Aorta (tissue), 5 donors: ENCODE measurements around the gene GYG2. TPM values are rescaled to one million over a fixed set of nuclear protein-coding genes. Genes with fewer than 3 reads are reported as not detected.
"Not testable (repeated sequence)": the region's sequence is repeated elsewhere in the genome, so short reads cannot be mapped to it uniquely, and the experiment has no call there.

Experiments
- ATAC-seq: fragments of 200-7000 bp; cut with Tn5 transposase; one replicate; pipeline ENCODE4 v1.9.1; 2022; ENCODE audit warnings: moderate library complexity; ENCODE audit not compliant: low FRiP score
- DNase-seq, 2 donors: peaks; one replicate each; pipeline ENCODE4 v3.0.0-alpha.2; 2020
- H3K27ac ChIP-seq, 2 donors: one replicate each; pipeline ENCODE4 v1.5.1; 2013; ENCODE audit warnings: low read length in 2 of 2, mild to moderate bottlenecking in 2 of 2, moderate library complexity in 2 of 2, control low read depth in 1 of 2, inconsistent platforms in 1 of 2, low read depth in 1 of 2
- H3K27me3 ChIP-seq, 2 donors: one replicate each; pipeline ENCODE4 v1.6.1; 2013; ENCODE audit warnings: control low read depth in 1 of 2, low read length in 1 of 2, mild to moderate bottlenecking in 1 of 2, moderate library complexity in 1 of 2; ENCODE audit not compliant: insufficient read depth in 2 of 2, control insufficient read depth in 1 of 2
- H3K36me3 ChIP-seq, 2 donors: one replicate each; pipeline ENCODE4 v1.6.1; 2013; ENCODE audit warnings: control low read depth in 1 of 2, low read length in 1 of 2, mild to moderate bottlenecking in 1 of 2; ENCODE audit not compliant: insufficient read depth in 2 of 2, control insufficient read depth in 1 of 2
- H3K4me1 ChIP-seq, 2 donors: one replicate each; pipeline ENCODE4 v1.6.1; 2013; ENCODE audit warnings: low read length in 2 of 2, control low read depth in 1 of 2, mild to moderate bottlenecking in 1 of 2, moderate library complexity in 1 of 2; ENCODE audit not compliant: insufficient read depth in 2 of 2, control insufficient read depth in 1 of 2
- H3K4me3 ChIP-seq, 2 donors: one replicate each; pipeline ENCODE4 v1.5.1; 2013; ENCODE audit warnings: low read length in 2 of 2, control low read depth in 1 of 2, mild to moderate bottlenecking in 1 of 2
- H3K9me3 ChIP-seq: one replicate; pipeline ENCODE4 v1.6.1; 2013; ENCODE audit warnings: mild to moderate bottlenecking, low read length; ENCODE audit not compliant: control insufficient read depth
- WGBS, 2 donors: extraction: QIAGEN DNeasy Blood & Tissue Kit; methylation state at CpG; one replicate each; pipeline ENCODE4 v1.1.7; 2013; 5-methylcytosine and 5-hydroxymethylcytosine counted together
- intact Hi-C, 2 donors: fragments of 100-400 bp; cut with DNase I; formaldehyde crosslinking; loops; one replicate each; pipeline versions ENCODE4 v1.14.2 to v1.15.0; 2022
- long read RNA-seq, 2 donors: library from polyadenylated mRNA; unstranded; transcript quantifications; one replicate each; pipeline ENCODE4 v2.0.0, GENCODE V29; 2020 to 2021
- polyA plus RNA-seq, 2 donors: library from polyadenylated mRNA; stranded (reverse); fragments of 200-250 nt; gene quantifications; one replicate each; pipeline ENCODE4 v1.2.3, GENCODE V29; 2013
- total RNA-seq, 2 donors: library from RNA; stranded (reverse); fragmentation: NEBNext Ultra II Directional; extraction: Animal tissue kit (Norgen Biotek cat#: 25700); gene quantifications; one replicate each; pipeline ENCODE4 v1.2.1, GENCODE V29; 2021
- donor health status: healthy with polysubstance abuse.
- donor health status: Bipolar disorder and iron deficiency.
- donor health status: DM: no; HTN: no; CAD: no.
- donor health status: DM: no; HTN: no; CAD: no.
- donor health status: DM: yes; HTN: yes; CAD: no.

Gene GYG2
- total RNA-seq (1 to 10 TPM in 1 of 2 donors, under 1 TPM in 1; 0.84 to 3.1 TPM), polyA plus RNA-seq (1 to 10 TPM in 1 of 2 donors, under 1 TPM in 1; 0.13 to 2.0 TPM)
- long read RNA-seq, donor 1, result 0 reads
- long read RNA-seq, donor 2, partial matches to known transcripts, result 0 of 3 reads
- long read RNA-seq, donor 2, other reads (novel, unspliced or antisense), result 1 of 3 reads

GRCh38 chrX:2828344-2828958, at the start of gene GYG2:
TSS of gene GYG2 (plus strand) at chrX:2828930. CDS start at chrX:2830189, 1,259 bp downstream.
- intact Hi-C loops, result no loop called here
- ATAC-seq (peak; percentile 23), DNase-seq (no peak)
- H3K9me3 ChIP-seq, result no peaks in the 10 kb centered on the region
- no peak within 1 kb of the TSS for H3K27ac ChIP-seq
- H3K4me3 ChIP-seq, result peak within 1 kb of the TSS in 1 of 2 donors; percentile 23
- no peaks in the 10 kb centered on the region for H3K4me1 ChIP-seq
- 14 to 15% methylated on average over 37 to 56 of the region's 56 CpGs for WGBS, 2 donors
- no peaks in the 10 kb centered on the region for H3K36me3 ChIP-seq
- no peaks in the 10 kb centered on the region for H3K27me3 ChIP-seq

- H3K4me1 ChIP-seq, H3K36me3 ChIP-seq, H3K9me3 ChIP-seq, DNase-seq, intact Hi-C loops, H3K4me3 ChIP-seq, ATAC-seq, H3K27ac ChIP-seq, H3K27me3 ChIP-seq: not testable (repeated sequence)
- 61 to 63% methylated on average over 12 of the region's 12 CpGs for WGBS, 2 donors
Observed at GRCh38 chrX:2780472-2781225, 48.1 kb upstream of the GYG2 start.

- Histone ChIP-seq H3K36me3 (no peaks in the 10 kb centered on the region), H3K27me3 (no peaks in the 10 kb centered on the region), H3K4me1 (no peaks in the 10 kb centered on the region), H3K4me3 (no peak overlapping the region), H3K9me3 (no peaks in the 10 kb centered on the region), H3K27ac (no peak overlapping the region)
- intact Hi-C loops, result no loop called here
- 70 to 86% methylated on average over 1 of the region's 1 CpG for WGBS, 2 donors
- ATAC-seq (no peak), DNase-seq (no peak)
Observed at GRCh38 chrX:2781226-2781571, 47.5 kb upstream of the GYG2 start.

GRCh38 chrX:2781698-2782097, 47.0 kb upstream of the GYG2 start:
- 32 to 48% methylated on average over 6 of the region's 6 CpGs for WGBS, 2 donors
- no peaks in the 10 kb centered on the region for H3K9me3 ChIP-seq
- intact Hi-C loops, result no loop called here
- H3K27me3 ChIP-seq, result no peaks in the 10 kb centered on the region
- no peak overlapping the region for H3K27ac ChIP-seq
- H3K4me3 ChIP-seq, result no peak overlapping the region
- no peaks in the 10 kb centered on the region for H3K4me1 ChIP-seq
- ATAC-seq, result no peak
- DNase-seq, result no peak
- H3K36me3 ChIP-seq, result no peaks in the 10 kb centered on the region

GRCh38 chrX:2782171-2782570, 46.6 kb upstream of the GYG2 start:
- DNase-seq, result no peak

GRCh38 chrX:2782778-2783177, 46.0 kb upstream of the GYG2 start:
- Histone ChIP-seq H3K4me1 (no peaks in the 10 kb centered on the region), H3K27ac (no peak overlapping the region), H3K36me3 (no peaks in the 10 kb centered on the region), H3K27me3 (no peaks in the 10 kb centered on the region), H3K9me3 (no peaks in the 10 kb centered on the region), H3K4me3 (no peak overlapping the region)
- no peak for DNase-seq
- WGBS, 2 donors, result 44 to 69% methylated on average over 4 of the region's 4 CpGs
- intact Hi-C loops, result no loop called here
- no peak for ATAC-seq

More at GRCh38 chrX:2782171-2782570, 46.6 kb upstream of the GYG2 start:
- H3K4me1 ChIP-seq, result no peaks in the 10 kb centered on the region
- no peaks in the 10 kb centered on the region for H3K9me3 ChIP-seq
- no peak overlapping the region for H3K27ac ChIP-seq
- H3K27me3 ChIP-seq, result no peaks in the 10 kb centered on the region
- H3K4me3 ChIP-seq, result no peak overlapping the region
- WGBS, 2 donors, result 47 to 52% methylated on average over 4 of the region's 4 CpGs
- ATAC-seq, result no peak
- no peaks in the 10 kb centered on the region for H3K36me3 ChIP-seq
- intact Hi-C loops, result no loop called here

- H3K9me3 ChIP-seq, result no peaks in the 10 kb centered on the region
- H3K4me3 ChIP-seq, result no peak overlapping the region
- DNase-seq, result no peak
- no peak for ATAC-seq
- intact Hi-C loops, result no loop called here
- H3K27me3 ChIP-seq, result no peaks in the 10 kb centered on the region
- no peaks in the 10 kb centered on the region for H3K4me1 ChIP-seq
- H3K36me3 ChIP-seq, result no peaks in the 10 kb centered on the region
- 39 to 64% methylated on average over 6 of the region's 6 CpGs for whole genome bisulfite sequencing, 2 donors
- no peak overlapping the region for H3K27ac ChIP-seq
Observed at GRCh38 chrX:2784026-2784425, 44.7 kb upstream of the GYG2 start.

- H3K9me3 ChIP-seq, result no peaks in the 10 kb centered on the region
- H3K4me3 ChIP-seq, result no peak overlapping the region
- H3K36me3 ChIP-seq, result no peaks in the 10 kb centered on the region
- intact Hi-C loops, result no loop called here
- 86 to 90% methylated on average over 4 of the region's 4 CpGs for WGBS, 2 donors
- DNase-seq (no peak), ATAC-seq (no peak)
- no peaks in the 10 kb centered on the region for H3K27me3 ChIP-seq
- no peak overlapping the region for H3K27ac ChIP-seq
- no peaks in the 10 kb centered on the region for H3K4me1 ChIP-seq
Observed at GRCh38 chrX:2785538-2785937, 43.2 kb upstream of the GYG2 start.

- Histone ChIP-seq H3K9me3 (no peaks in the 10 kb centered on the region), H3K4me3 (no peak overlapping the region), H3K27me3 (no peaks in the 10 kb centered on the region), H3K4me1 (no peaks in the 10 kb centered on the region), H3K36me3 (no peaks in the 10 kb centered on the region), H3K27ac (no peak overlapping the region)
- no peak for ATAC-seq
- no peak for DNase-seq
- intact Hi-C loops, result no loop called here
- WGBS, 2 donors, result 76 to 85% methylated on average over 4 of the region's 4 CpGs
Observed at GRCh38 chrX:2788980-2789379, 39.8 kb upstream of the GYG2 start.
